DOHH2 (cell line): ENCODE measurements around the gene RHOBTB3.

ENCODE experiments used
- H3F3A ChIP-seq: fragments of 200-600 bp; sonication (generic), shearing (Covaris generic); 2 replicates; pipeline ENCODE4 v1.6.0; 2016; ENCODE audit warnings: antibody characterized with exemption, mild to moderate bottlenecking; ENCODE audit not compliant: control insufficient read depth, insufficient read depth
- H3K27ac ChIP-seq: fragments of 200-600 bp; sonication (generic); 2 replicates; pipeline ENCODE4 v1.5.1; 2014; ENCODE audit warnings: low read depth, mild to moderate bottlenecking, low read length, moderate library complexity
- H3K27me3 ChIP-seq: fragments of 200-600 bp; sonication (generic); 2 replicates; pipeline ENCODE4 v1.6.1; 2014; ENCODE audit warnings: mild to moderate bottlenecking, low read length, mixed read lengths; ENCODE audit not compliant: control insufficient read depth
- H3K36me3 ChIP-seq: fragments of 200-600 bp; sonication (generic); 2 replicates; pipeline ENCODE4 v1.6.1; 2014; ENCODE audit warnings: mild to moderate bottlenecking, low read length, moderate library complexity, mixed read lengths; ENCODE audit not compliant: control insufficient read depth
- H3K4me1 ChIP-seq: fragments of 200-600 bp; sonication (generic); 2 replicates; pipeline ENCODE4 v1.6.1; 2014; ENCODE audit warnings: mild to moderate bottlenecking, low read length, mixed read lengths; ENCODE audit not compliant: control insufficient read depth
- H3K4me2 ChIP-seq: fragments of 200-600 bp; sonication (generic); 2 replicates; pipeline ENCODE4 v1.6.0; 2014; ENCODE audit warnings: mild to moderate bottlenecking, low read length, moderate library complexity
- H3K4me3 ChIP-seq: fragments of 200-600 bp; sonication (generic); 2 replicates; pipeline ENCODE4 v1.5.1; 2014; ENCODE audit warnings: mild to moderate bottlenecking, low read length, mixed read lengths
- H3K79me2 ChIP-seq: fragments of 200-600 bp; sonication (generic); 2 replicates; pipeline ENCODE4 v1.6.1; 2014; ENCODE audit warnings: mild to moderate bottlenecking, low read length, mixed read lengths; ENCODE audit not compliant: control insufficient read depth
- H3K9me2 ChIP-seq: fragments of 200-600 bp; sonication (generic); replicated peaks from 2 replicates; pipeline ENCODE4 v1.6.1; 2014; ENCODE audit warnings: mild to moderate bottlenecking, low read length, mixed read lengths; ENCODE audit not compliant: control insufficient read depth
- H3K9me3 ChIP-seq: fragments of 200-600 bp; sonication (generic); 2 replicates; pipeline ENCODE4 v1.6.1; 2014; ENCODE audit warnings: antibody characterized with exemption, low read length, mixed read lengths; ENCODE audit not compliant: control insufficient read depth, insufficient read depth
- H4K20me1 ChIP-seq: fragments of 200-600 bp; sonication (generic); 2 replicates; pipeline ENCODE4 v1.6.0; 2014; ENCODE audit warnings: low read depth, mild to moderate bottlenecking, antibody characterized with exemption, low read length, moderate library complexity; ENCODE audit not compliant: control insufficient read depth, insufficient read depth
- CTCF ChIP-seq: fragments of 200-600 bp; sonication (generic); IDR thresholded peaks from one replicate; pipeline ENCODE4 v1.5.1; 2014; ENCODE audit warnings: antibody characterized with exemption, mild to moderate bottlenecking, low read depth, low read length; ENCODE audit not compliant: poor library complexity, severe bottlenecking
- EZH2phosphoT487 ChIP-seq: fragments of 200-600 bp; sonication (generic); IDR thresholded peaks from 2 replicates; pipeline ENCODE4 v1.6.1; 2017; ENCODE audit warnings: borderline replicate concordance, mild to moderate bottlenecking, antibody characterized with exemption, low read length, moderate library complexity, mixed read lengths

RHOBTB3 gene

DNA sequence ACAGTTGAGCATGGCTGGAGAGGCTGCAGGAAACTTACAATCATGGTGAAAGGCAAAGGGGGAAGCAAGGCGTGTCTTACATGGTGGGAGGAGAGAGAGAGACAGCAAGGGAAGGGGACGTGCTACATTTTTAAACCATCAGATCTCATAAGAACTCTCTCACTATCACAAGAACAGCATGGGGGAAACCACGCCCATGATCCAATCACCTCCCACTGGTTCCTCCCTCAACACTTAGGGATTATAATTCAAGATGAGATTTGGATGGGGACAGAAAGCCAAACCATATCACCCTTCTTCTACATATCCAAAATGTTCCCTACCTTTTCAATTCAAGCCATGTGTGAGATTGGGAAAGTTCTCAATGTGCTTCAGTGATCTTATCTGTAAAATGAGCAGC, 114.3 kb downstream of the RHOBTB3 start:
- Histone ChIP-seq H3K27ac (no peak overlapping the region), H3K4me3 (no peak overlapping the region), H3F3A (no peaks in the 10 kb centered on the region), H3K9me2 (no peaks in the 10 kb centered on the region), H4K20me1 (no peaks in the 10 kb centered on the region), H3K4me1 (peaks cover 7% of the 10 kb centered on the region), H3K27me3 (0 out of 2 replicates have a peak, but pooled peaks cover 8% of the 10 kb centered on the region), H3K36me3 (no peaks in the 10 kb centered on the region), H3K9me3 (no peaks in the 10 kb centered on the region), H3K79me2 (no peaks in the 10 kb centered on the region), H3K4me2 (no peak overlapping the region)
- TF ChIP-seq CTCF (no peak), EZH2phosphoT487 (no peak)
